Upper lobe of left lung (tissue), 4 donors: Measurements from ENCODE around the gene ADIRF.

ENCODE experiments used
- CTCF ChIP-seq, 6 experiments: fragments of 450-650 bp in 4 of 6; fragments of 200-600 bp in 2 of 6; sonication (generic) in 2 of 6; IDR thresholded peaks; one replicate each; pipeline ENCODE4 v1.5.1; 2016 to 2019; ENCODE audit warnings: antibody characterized with exemption in 6 of 6
- POLR2A ChIP-seq, 4 donors: fragments of 450-650 bp; IDR thresholded peaks; one replicate each; pipeline ENCODE4 v1.5.1; 2016 to 2017; ENCODE audit warnings: antibody characterized with exemption in 4 of 4, mild to moderate bottlenecking in 2 of 4

- TF ChIP-seq POLR2A (IDR thresholded peaks at IDR 0.05), result no peak
- TF ChIP-seq CTCF (IDR thresholded peaks at IDR 0.05), result no peak
These were observed 6.7 kb upstream of the ADIRF start for GRCh38 chr10:86961481-86962091.
